Esophagus muscularis mucosa (tissue), 3 donors: ENCODE data around the gene HIP1R.

Experiments used
- POLR2A ChIP-seq: fragments of 450-650 bp; IDR thresholded peaks from one replicate; pipeline ENCODE4 v1.6.1; 2017; ENCODE audit warnings: antibody characterized with exemption, moderate library complexity, mild to moderate bottlenecking, low read depth
- TF ChIP-seq, protein P1 (sequence below), 3 experiments: fragments of 200-600 bp in 2 of 3; fragments of 450-650 bp in 1 of 3; sonication (generic) in 2 of 3; IDR thresholded peaks; one replicate each; pipeline ENCODE4 v1.5.1; 2017 to 2019; ENCODE audit warnings: antibody characterized with exemption in 3 of 3, mild to moderate bottlenecking in 2 of 3, moderate library complexity in 1 of 3

GRCh38 chr12:122908915-122909314, 73.7 kb downstream of the HIP1R start:
- TF ChIP-seq, protein P1, sequence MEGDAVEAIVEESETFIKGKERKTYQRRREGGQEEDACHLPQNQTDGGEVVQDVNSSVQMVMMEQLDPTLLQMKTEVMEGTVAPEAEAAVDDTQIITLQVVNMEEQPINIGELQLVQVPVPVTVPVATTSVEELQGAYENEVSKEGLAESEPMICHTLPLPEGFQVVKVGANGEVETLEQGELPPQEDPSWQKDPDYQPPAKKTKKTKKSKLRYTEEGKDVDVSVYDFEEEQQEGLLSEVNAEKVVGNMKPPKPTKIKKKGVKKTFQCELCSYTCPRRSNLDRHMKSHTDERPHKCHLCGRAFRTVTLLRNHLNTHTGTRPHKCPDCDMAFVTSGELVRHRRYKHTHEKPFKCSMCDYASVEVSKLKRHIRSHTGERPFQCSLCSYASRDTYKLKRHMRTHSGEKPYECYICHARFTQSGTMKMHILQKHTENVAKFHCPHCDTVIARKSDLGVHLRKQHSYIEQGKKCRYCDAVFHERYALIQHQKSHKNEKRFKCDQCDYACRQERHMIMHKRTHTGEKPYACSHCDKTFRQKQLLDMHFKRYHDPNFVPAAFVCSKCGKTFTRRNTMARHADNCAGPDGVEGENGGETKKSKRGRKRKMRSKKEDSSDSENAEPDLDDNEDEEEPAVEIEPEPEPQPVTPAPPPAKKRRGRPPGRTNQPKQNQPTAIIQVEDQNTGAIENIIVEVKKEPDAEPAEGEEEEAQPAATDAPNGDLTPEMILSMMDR (IDR thresholded peaks at IDR 0.05) = no peak
- TF ChIP-seq POLR2A = no peak
